Stimulated activated CD8-positive, alpha-beta memory T cell treated with anti-CD3 and anti-CD28 coated beads, Interleukin-4, amount 100 ng/mL, for 1 hour (primary cell): Measurements from ENCODE around the gene EML4.
"Not testable (repeated sequence)": the region's sequence is repeated elsewhere in the genome, so short reads cannot be mapped to it uniquely, and the experiment has no call there.

Source experiments
- DNase-seq, 2 donors: peaks; one replicate each; pipeline ENCODE4 v3.0.0-alpha.2; 2020; ENCODE audit warnings: low read depth in 2 of 2, low spot score in 1 of 2

EML4 gene

DNA sequence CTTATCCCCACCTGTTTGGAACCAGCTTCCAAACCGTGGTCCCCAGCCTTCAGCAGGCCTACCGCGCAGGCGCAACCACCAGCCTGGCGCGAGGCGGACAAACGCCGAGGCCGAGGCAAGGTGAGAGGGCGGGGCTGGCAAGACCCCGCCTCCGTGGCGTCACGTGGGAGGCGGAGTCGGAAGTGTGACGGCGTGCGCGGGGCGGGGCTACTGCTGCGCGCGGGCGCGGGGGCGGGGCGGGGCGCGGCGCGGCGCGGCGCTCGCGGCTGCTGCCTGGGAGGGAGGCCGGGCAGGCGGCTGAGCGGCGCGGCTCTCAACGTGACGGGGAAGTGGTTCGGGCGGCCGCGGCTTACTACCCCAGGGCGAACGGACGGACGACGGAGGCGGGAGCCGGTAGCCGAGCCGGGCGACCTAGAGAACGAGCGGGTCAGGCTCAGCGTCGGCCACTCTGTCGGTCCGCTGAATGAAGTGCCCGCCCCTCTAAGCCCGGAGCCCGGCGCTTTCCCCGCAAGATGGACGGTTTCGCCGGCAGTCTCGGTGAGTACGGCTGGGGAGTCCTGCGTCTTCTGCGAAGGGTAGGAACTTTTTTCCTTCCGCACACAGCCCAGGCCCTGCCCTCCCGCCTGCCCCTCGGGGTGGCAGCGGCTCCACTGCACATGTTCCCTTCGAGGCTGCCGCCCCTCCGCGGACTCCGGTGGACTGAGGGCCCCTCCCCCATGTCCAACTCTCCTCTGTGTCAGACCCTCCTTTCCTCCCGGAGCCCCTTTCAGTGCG, at the start of gene EML4:
TSS of gene EML4 (plus strand) at position 254 of the 774 bp plus-strand sequence. CDS start at position 513, 259 bp downstream.
- DNase-seq: peak; percentile 83 to 85

GRCh38 chr2:42123426-42123825, 45.7 kb upstream of the EML4 start:
- DNase-seq: no peak

GRCh38 chr2:42124011-42124785, 45.0 kb upstream of the EML4 start:
- DNase-seq: no peak

- no peak for DNase-seq
Measured at GRCh38 chr2:42125841-42126594, 43.1 kb upstream of the EML4 start.

DNA sequence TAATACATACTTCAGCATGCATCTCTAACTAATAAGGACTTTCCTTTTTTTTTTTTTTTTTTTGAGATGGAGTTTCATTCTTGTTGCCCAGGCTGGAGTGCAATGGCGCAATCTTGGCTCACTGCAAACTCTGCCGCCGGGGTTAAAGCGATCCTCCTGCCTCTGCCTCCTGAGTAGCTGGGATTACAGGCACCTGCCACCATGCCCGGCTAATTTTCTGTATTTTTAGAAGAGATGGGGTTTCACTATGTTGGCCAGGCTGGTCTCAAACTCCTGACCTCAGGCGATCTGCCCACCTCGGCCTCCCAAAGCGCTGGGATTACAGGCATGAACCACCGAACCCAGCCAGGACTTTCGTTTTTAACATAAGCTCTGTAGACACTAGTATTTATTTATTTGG, 42.3 kb upstream of the EML4 start:
- not testable (repeated sequence) for DNase-seq

DNA sequence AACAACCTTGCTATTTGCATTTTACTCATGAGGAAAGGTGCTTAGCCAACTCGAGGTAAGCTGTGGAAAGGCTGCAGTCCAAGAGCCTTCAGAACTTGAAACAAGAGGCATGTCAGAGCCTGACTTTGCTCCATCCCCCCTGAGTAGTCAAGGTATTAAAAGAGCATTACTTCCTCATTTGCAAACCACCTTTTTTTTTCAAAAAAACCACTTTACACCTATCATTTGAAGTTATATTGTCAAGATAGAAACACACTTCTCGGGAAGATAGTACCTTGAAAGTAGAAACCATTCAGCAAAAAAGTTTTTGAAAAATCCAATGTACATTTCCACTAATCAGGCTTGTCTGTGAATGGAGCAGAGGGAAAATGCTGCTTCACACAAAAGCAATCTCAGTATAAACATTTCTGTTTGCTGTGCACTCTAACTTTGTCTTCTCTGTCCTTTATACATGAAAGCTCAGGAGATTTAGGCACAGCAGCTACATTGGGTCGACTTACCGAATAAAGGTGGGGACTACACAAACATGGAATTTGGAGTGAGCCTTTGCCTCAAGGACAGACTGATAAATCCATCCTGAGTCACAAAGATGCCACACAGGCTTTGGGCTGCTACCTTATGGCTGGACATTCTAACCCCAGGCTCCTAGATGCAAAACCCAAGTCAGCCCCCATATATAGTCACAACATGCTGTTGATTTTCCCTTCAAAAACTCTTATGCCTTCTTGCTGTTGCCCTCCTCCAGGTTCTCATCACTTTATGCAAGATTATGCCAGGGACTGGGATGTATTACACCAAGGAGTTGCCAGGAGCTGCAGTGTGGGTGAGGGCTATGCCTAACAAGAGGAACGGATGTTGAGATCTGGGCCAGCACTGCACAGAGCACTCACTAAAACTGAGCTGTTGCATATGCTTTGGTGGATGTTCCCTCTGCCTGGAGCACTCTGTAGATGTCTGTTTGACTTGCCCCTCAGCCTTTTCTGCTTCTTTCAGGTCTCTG, 41.4 kb upstream of the EML4 start:
- DNase-seq: no peak

DNA sequence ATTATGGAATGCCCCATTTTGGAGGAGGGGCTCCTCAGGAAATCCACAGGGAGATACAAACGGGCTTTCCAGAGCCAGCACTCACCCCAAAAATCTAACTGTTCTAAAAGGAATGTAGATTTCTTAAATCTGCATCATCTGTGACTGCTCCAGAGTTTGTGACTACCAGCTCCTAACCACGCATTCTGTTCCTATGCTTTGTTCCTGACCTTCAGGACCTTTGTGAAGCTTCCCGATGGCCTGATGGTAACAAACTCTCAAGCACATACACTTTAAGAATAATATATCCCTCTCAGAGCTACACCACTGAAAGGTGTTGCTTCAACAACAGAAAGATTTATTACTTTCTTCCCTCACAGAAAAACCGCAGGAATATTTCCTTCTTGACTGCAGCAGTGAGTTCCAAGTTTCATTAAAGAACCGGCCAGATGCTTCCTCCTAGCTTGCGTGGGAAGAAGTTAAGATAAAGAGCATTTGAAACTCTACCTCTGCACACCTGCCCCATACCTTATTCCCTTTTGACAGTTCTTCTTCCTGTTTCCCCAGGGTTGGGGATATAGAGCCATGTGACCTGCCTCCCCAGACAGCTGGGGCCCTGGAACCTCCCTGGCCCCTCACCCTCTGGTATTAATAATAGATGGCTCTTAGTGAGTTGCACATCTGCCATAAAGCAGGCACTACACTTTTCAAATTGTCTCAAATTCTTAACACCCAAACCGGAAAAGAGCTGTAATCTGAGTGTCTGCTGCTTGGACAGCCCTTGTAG, 40.2 kb upstream of the EML4 start:
- DNase-seq: no peak

DNA sequence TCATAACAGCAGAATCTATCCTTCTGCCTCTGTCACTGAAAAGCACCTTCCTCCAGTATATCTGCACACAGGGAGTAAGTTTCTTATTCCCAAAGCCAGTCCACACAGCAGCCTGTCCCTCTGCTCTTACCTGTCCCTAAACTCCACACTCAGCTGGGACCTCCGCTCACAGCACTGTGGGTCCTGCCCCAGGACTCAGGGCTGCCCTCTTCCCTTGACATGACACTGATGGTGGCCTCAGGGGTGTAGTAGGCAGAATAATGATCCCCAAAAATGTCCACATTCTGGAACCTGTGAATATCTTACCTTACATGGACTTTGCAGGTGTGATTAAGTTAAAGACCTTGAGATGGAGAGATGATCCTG, 39.7 kb upstream of the EML4 start:
- no peak for DNase-seq

DNA sequence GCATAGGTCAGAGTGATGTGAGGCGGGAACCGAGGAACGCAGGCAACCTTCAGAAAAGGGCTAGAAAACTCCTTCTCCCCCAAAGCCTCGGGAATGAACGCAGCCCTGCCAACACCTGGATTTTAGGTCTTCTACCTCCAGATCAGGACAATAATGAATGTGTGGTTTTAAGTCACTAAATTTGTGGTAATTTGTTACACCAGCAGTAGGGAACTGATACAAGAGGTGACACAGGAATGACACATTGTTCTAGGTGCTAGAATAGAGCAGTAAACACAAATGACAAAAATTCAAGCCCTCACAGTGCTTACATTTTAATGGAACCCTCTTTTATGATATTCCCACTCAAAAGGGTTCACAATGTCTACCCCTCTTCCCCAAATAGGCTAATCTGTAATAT, 39.2 kb upstream of the EML4 start:
- DNase-seq: no peak

- not testable (repeated sequence) for DNase-seq
Measured at GRCh38 chr2:42130858-42131257, 38.3 kb upstream of the EML4 start.

- DNase-seq: no peak
Measured at GRCh38 chr2:42132191-42132965, 36.8 kb upstream of the EML4 start.

- DNase-seq: peak; percentile 74 to 81
Measured at GRCh38 chr2:42132966-42133641, 36.0 kb upstream of the EML4 start.

- no peak for DNase-seq
Measured at GRCh38 chr2:42133771-42134195, 35.4 kb upstream of the EML4 start.

DNA sequence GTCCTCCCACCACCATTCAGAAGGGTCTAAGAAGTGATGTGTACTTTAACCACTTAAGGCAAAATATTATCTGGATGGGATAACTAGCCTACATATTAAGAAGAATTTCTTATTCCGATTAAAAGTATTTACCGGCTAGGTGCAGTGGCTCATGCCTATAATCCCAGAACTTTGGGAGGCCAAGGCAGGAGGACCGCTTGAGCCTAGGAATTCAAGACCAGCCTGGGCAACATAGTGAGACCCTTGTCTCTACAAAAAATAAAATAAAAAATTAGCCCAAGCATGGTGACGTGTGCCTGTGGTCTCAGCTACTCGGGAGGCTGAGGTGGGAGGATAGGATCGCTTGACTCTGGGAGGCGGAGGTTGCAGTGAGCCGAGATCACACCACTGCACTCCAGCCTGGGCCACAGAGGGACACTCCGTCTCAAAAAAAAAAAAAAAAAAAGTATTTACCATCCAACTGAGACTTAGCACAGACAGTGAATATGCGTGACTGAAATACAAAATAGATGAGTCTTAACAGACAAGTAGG, 34.7 kb upstream of the EML4 start:
- not testable (repeated sequence) for DNase-seq

DNA sequence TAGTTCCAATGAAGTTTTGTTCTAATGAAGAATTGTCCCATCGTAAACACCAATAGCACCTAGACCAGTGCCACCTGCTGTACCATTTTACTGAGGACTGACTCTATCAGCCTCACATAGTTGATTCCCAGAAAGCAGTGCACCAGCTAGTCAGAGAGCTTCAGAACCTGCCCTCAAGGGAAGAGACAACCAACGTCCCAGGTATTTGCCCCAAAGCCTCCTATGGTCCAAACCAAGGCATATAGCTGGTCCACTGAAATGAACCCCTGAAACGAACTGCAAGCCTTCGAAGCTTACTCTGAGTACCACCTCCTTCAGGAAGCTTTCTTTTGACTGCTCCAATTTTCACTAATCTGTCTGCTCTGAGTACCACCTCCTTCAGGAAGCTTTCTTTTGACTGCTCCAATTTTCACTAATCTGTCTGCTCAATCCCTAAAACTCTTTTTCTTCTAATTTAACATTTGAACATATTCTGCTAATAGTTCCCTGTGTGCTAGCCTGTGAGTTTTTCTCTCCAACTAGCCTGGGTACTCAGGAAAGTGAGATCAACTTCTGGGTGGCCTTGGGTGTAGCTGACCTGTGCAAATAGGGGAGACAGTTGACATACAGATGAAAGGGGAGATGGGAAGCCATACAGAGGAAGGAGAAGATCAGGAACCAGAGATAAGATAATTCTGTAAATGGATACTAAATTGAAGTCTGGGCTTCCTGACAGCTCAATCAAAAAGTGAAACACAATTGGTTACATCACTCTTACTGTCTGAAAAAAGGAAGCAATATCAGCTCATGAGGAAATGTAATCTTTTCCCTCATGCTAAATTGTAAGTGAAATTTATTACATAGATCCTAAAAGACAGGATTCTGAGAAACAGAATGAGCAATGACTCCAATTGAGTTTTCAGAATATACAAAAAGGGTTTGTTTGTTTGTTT, 33.5 kb upstream of the EML4 start:
- DNase-seq: no peak

DNA sequence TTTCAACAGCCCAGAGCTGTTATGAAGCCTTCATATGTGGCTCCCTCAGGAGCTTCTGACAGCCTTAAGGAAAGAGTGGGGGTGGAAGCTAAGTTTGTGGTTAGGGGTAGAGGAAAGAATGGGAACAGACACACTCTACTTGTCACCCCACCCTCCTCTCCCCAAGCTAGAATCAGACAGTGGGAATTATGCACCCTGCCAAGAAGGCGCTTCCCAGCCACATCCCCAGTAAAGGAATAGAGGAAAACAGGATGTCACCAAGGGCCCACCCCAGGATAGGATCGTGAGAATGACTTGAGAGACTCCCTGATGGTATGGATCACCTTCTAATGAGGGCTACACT, 32.4 kb upstream of the EML4 start:
- no peak for DNase-seq

- DNase-seq: no peak
Measured at GRCh38 chr2:42137125-42137841, 31.9 kb upstream of the EML4 start.
